ENCODE data around the gene SERPINE3.

The SERPINE3 gene

GRCh38 chr13:51371768-51372399, 32.4 kb downstream of the SERPINE3 start:
- no peak for FAIRE-seq
- TF ChIP-seq POLR2A (IDR thresholded peaks at IDR 0.05; ENCODE audit: low read depth, low read length) (no peak), POLR2AphosphoS5 (IDR thresholded peaks at IDR 0.05; ENCODE audit: low read depth, low read length) (no peak), TAF1 (IDR thresholded peaks at IDR 0.05; ENCODE audit: borderline replicate concordance, low read depth, low read length) (no peak)
- no peak for DNase-seq (ENCODE audit: insufficient read length)

- no peak for DNase-seq (ENCODE audit: insufficient read length)
- no peak for FAIRE-seq
- TF ChIP-seq POLR2AphosphoS5 (IDR thresholded peaks at IDR 0.05; ENCODE audit: low read depth, low read length) = no peak
- TF ChIP-seq POLR2A (IDR thresholded peaks at IDR 0.05; ENCODE audit: low read depth, low read length) = no peak
- no peak for TF ChIP-seq TAF1 (IDR thresholded peaks at IDR 0.05; ENCODE audit: borderline replicate concordance, low read depth, low read length)
These were observed 34.0 kb downstream of the SERPINE3 start for GRCh38 chr13:51373451-51373850.

- TF ChIP-seq TAF1 (IDR thresholded peaks at IDR 0.05; ENCODE audit: borderline replicate concordance, low read depth, low read length) (no peak), POLR2AphosphoS5 (IDR thresholded peaks at IDR 0.05; ENCODE audit: low read depth, low read length) (no peak), POLR2A (IDR thresholded peaks at IDR 0.05; ENCODE audit: low read depth, low read length) (no peak)
- DNase-seq (ENCODE audit: insufficient read length) (no peak), FAIRE-seq (no peak)
These were observed 40.8 kb downstream of the SERPINE3 start for GRCh38 chr13:51380269-51380668.

GRCh38 chr13:51385114-51385513, 45.6 kb downstream of the SERPINE3 start:
- TF ChIP-seq TAF1 (IDR thresholded peaks at IDR 0.05; ENCODE audit: borderline replicate concordance, low read depth, low read length) = no peak
- no peak for TF ChIP-seq POLR2A (IDR thresholded peaks at IDR 0.05; ENCODE audit: low read depth, low read length)
- no peak for TF ChIP-seq POLR2AphosphoS5 (IDR thresholded peaks at IDR 0.05; ENCODE audit: low read depth, low read length)
- FAIRE-seq (peak; percentile 14), DNase-seq (ENCODE audit: insufficient read length) (no peak)

- FAIRE-seq = no peak
- TF ChIP-seq POLR2A (IDR thresholded peaks at IDR 0.05; ENCODE audit: low read depth, low read length) = no peak
- TF ChIP-seq TAF1 (IDR thresholded peaks at IDR 0.05; ENCODE audit: borderline replicate concordance, low read depth, low read length) = no peak
- no peak for TF ChIP-seq POLR2AphosphoS5 (IDR thresholded peaks at IDR 0.05; ENCODE audit: low read depth, low read length)
- no peak for DNase-seq (ENCODE audit: insufficient read length)
These were observed 55.2 kb downstream of the SERPINE3 start for GRCh38 chr13:51394724-51395123.

- DNase-seq (ENCODE audit: insufficient read length) = no peak
- TF ChIP-seq TAF1 (IDR thresholded peaks at IDR 0.05; ENCODE audit: borderline replicate concordance, low read depth, low read length) (no peak), POLR2AphosphoS5 (IDR thresholded peaks at IDR 0.05; ENCODE audit: low read depth, low read length) (no peak), POLR2A (IDR thresholded peaks at IDR 0.05; ENCODE audit: low read depth, low read length) (no peak)
- no peak for FAIRE-seq
These were observed 56.9 kb downstream of the SERPINE3 start for GRCh38 chr13:51396352-51396751.

GRCh38 chr13:51397262-51397941, 57.9 kb downstream of the SERPINE3 start:
- DNase-seq (ENCODE audit: insufficient read length) (no peak), FAIRE-seq (peak; percentile 85)
- no peak for TF ChIP-seq TAF1 (IDR thresholded peaks at IDR 0.05; ENCODE audit: borderline replicate concordance, low read depth, low read length)
- TF ChIP-seq POLR2A (IDR thresholded peaks at IDR 0.05; ENCODE audit: low read depth, low read length) = no peak
- TF ChIP-seq POLR2AphosphoS5 (IDR thresholded peaks at IDR 0.05; ENCODE audit: low read depth, low read length) = no peak

- FAIRE-seq (no peak), DNase-seq (ENCODE audit: insufficient read length) (no peak)
- TF ChIP-seq POLR2AphosphoS5 (IDR thresholded peaks at IDR 0.05; ENCODE audit: low read depth, low read length) (no peak), TAF1 (IDR thresholded peaks at IDR 0.05; ENCODE audit: borderline replicate concordance, low read depth, low read length) (no peak), POLR2A (IDR thresholded peaks at IDR 0.05; ENCODE audit: low read depth, low read length) (no peak)
These were observed 65.7 kb downstream of the SERPINE3 start for GRCh38 chr13:51405176-51405575.

GRCh38 chr13:51412431-51412830, 72.9 kb downstream of the SERPINE3 start:
- DNase-seq (ENCODE audit: insufficient read length) (no peak), FAIRE-seq (no peak)
- TF ChIP-seq POLR2A (IDR thresholded peaks at IDR 0.05; ENCODE audit: low read depth, low read length) (no peak), POLR2AphosphoS5 (IDR thresholded peaks at IDR 0.05; ENCODE audit: low read depth, low read length) (no peak), TAF1 (IDR thresholded peaks at IDR 0.05; ENCODE audit: borderline replicate concordance, low read depth, low read length) (no peak)

Data from GM12892 (cell line).